Stimulated activated CD8-positive, alpha-beta memory T cell treated with anti-CD3 and anti-CD28 coated beads, Interleukin-15, amount 100 ng/mL, for 4 hours (primary cell): ENCODE measurements around the gene CEP131.
"Not testable (repeated sequence)": the region's sequence is repeated elsewhere in the genome, so short reads cannot be mapped to it uniquely, and the experiment has no call there.

Experiments used
- DNase-seq, 2 donors: peaks; one replicate each; pipeline ENCODE4 v3.0.0-alpha.2; 2020; ENCODE audit warnings: low read depth in 2 of 2

The CEP131 gene

GRCh38 chr17:81238815-81239713, 16.3 kb upstream of the CEP131 start, which contains the start of the genes NDUFAF8 and TEPSIN:
Gene NDUFAF8, plus strand, starts transcription at chr17:81239318. Its CDS starts 46 bp downstream, at chr17:81239364.
Gene TEPSIN, minus strand, starts transcription at chr17:81239055. Its CDS starts 22 bp downstream, at chr17:81239033.
- DNase-seq = peak; percentile 90 to 93

- DNase-seq = no peak
Measured at GRCh38 chr17:81238490-81238814, 15.7 kb upstream of the CEP131 start.

- DNase-seq = no peak
Measured at GRCh38 chr17:81237591-81238489, 15.1 kb upstream of the CEP131 start.

GRCh38 chr17:81236784-81237183, 14.0 kb upstream of the CEP131 start:
- no peak for DNase-seq

- DNase-seq = no peak
Measured at GRCh38 chr17:81235822-81236740, 13.3 kb upstream of the CEP131 start.

GRCh38 chr17:81234940-81235821, 12.4 kb upstream of the CEP131 start:
- DNase-seq = no peak

- DNase-seq = no peak
Measured at GRCh38 chr17:81234506-81234855, 11.7 kb upstream of the CEP131 start.

GRCh38 chr17:81233811-81234505, 11.2 kb upstream of the CEP131 start:
- no peak for DNase-seq

- no peak for DNase-seq
Measured at GRCh38 chr17:81233316-81233715, 10.6 kb upstream of the CEP131 start.

GRCh38 chr17:81232616-81233241, 10.0 kb upstream of the CEP131 start:
- DNase-seq = no peak

GRCh38 chr17:81231766-81232581, 9.2 kb upstream of the CEP131 start:
- no peak for DNase-seq

GRCh38 chr17:81231121-81231645, 8.4 kb upstream of the CEP131 start:
- DNase-seq = no peak

- no peak for DNase-seq
Measured at GRCh38 chr17:81230043-81230820, 7.5 kb upstream of the CEP131 start.

- DNase-seq = no peak
Measured at GRCh38 chr17:81229666-81229920, 6.8 kb upstream of the CEP131 start.

GRCh38 chr17:81228834-81229665, 6.3 kb upstream of the CEP131 start:
- DNase-seq = no peak

GRCh38 chr17:81228420-81228819, 5.7 kb upstream of the CEP131 start:
- DNase-seq = no peak

- not testable (repeated sequence) for DNase-seq
Measured at GRCh38 chr17:81227630-81228029, 4.9 kb upstream of the CEP131 start.
